Fibroblast of lung (primary cell): Measurements from ENCODE around the gene STARD7.

Experiments used
- EZH2 ChIP-seq: IDR thresholded peaks from 2 replicates; pipeline ENCODE4 v1.5.1; 2012; ENCODE audit warnings: low read length, control low read depth, mild to moderate bottlenecking; ENCODE audit errors: missing control alignments
- TF ChIP-seq, protein P1 (sequence below), 2 donors: IDR thresholded peaks in 1 of 2; conservative IDR thresholded peaks in 1 of 2; 1 replicate in 1 of 2; 2 replicates in 1 of 2; pipeline ENCODE4 v1.5.1; 2011 to 2012; ENCODE audit warnings: low read length in 2 of 2, control low read depth in 1 of 2, inconsistent platforms in 1 of 2, low read depth in 1 of 2, mild to moderate bottlenecking in 1 of 2

DNA sequence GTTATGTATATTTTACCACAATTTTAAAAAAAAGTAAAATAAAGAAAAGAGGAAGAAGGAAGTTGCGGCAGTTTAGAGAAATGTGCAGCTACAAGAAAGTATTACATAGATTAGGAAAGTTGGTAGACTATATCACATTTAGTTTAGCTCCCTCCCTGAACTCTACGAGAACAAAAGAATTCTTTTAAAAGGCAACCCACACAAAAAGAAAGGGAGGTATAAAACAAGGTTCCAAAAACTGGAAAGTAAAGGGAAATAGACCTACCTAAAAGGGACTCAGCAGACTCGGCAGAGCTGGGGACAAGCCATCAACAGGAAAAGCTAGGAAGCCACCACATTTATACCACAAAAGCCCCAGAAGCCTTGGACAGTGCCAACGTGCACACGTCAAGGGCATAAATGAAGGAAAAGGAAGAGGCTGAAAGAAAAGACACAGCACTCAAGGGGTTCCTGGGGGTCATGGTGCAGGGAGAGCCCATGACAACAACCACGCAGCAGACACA is 48.0 kb upstream of the STARD7 start:
- TF ChIP-seq, protein P1, sequence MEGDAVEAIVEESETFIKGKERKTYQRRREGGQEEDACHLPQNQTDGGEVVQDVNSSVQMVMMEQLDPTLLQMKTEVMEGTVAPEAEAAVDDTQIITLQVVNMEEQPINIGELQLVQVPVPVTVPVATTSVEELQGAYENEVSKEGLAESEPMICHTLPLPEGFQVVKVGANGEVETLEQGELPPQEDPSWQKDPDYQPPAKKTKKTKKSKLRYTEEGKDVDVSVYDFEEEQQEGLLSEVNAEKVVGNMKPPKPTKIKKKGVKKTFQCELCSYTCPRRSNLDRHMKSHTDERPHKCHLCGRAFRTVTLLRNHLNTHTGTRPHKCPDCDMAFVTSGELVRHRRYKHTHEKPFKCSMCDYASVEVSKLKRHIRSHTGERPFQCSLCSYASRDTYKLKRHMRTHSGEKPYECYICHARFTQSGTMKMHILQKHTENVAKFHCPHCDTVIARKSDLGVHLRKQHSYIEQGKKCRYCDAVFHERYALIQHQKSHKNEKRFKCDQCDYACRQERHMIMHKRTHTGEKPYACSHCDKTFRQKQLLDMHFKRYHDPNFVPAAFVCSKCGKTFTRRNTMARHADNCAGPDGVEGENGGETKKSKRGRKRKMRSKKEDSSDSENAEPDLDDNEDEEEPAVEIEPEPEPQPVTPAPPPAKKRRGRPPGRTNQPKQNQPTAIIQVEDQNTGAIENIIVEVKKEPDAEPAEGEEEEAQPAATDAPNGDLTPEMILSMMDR (conservative IDR thresholded peaks at IDR 0.05 in 1 of 2, IDR thresholded peaks at IDR 0.05 in 1 of 2; ENCODE audit: low read depth in 1 of 2, low read length in 2 of 2) = no peak
- no peak for TF ChIP-seq EZH2
